Left renal pelvis (tissue), 4 donors: ENCODE results near the gene PRKCE. TPM values are rescaled to one million over a fixed set of nuclear protein-coding genes. Genes with fewer than 3 reads are reported as not detected.

Experiments
- DNase-seq, 4 donors: peaks; one replicate each; pipeline ENCODE4 v3.0.0-alpha.2; 2013; ENCODE audit warnings: low read depth in 4 of 4, low spot score in 3 of 4
- polyA plus RNA-seq, 4 donors: library from polyadenylated mRNA; unstranded; fragments of 120-200 nt; gene quantifications; one replicate each; pipeline ENCODE4 v1.2.1, GENCODE V29; 2013; ENCODE audit not compliant: insufficient read length in 4 of 4

The PRKCE gene
- polyA plus RNA-seq, 4 donors, result 8.2 to 16.0 (median 9.0) TPM

DNA sequence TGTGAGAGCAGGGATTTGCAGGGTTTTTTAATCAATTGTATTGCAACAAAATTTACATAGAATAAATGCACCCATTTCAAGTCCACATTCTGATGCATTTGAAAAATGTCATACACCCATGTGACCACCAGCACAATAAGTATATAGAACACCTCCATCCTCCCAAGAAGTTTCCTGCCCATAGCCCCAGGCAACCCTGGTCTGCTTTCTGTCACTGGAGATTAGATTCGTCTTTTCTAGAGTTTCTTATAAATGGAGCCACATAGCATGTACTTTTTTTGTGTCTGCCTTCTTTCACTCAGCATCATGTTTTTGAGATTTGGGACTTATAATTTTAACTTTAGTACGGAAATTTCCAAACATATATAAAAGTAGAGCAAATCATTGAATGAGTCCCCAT is 518.6 kb downstream of the PRKCE start:
- DNase-seq, result no peak

GRCh38 chr2:46170611-46171350 is 519.3 kb downstream of the PRKCE start:
- DNase-seq, result no peak

DNA sequence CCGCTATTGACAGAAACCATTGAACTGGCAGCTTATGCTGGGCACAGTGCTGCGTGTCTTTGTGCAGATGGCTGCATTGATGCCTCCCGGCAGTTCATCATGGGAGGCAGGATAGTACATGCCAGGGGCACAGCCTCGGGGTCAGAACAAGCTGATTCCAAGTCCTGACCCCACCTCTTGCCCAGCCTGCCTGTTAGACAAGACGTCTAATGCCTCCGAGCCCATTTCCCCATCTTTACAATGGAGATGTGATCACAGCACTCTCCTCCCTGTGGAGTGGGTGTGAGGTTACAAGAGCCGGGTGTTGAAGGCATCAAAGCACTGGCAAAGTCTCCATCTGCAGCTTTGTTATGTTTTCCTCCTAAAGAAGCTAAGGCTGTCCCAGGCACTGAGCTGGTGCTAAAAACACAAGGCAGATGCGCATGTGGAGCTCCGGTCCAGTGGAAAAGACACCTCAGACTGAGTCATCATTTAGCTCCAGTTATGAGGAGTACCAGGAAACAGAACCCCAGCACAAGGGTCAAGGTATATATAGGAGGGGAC is 520.0 kb downstream of the PRKCE start:
- no peak for DNase-seq

GRCh38 chr2:46171996-46172546 is 520.6 kb downstream of the PRKCE start:
- no peak for DNase-seq

DNA sequence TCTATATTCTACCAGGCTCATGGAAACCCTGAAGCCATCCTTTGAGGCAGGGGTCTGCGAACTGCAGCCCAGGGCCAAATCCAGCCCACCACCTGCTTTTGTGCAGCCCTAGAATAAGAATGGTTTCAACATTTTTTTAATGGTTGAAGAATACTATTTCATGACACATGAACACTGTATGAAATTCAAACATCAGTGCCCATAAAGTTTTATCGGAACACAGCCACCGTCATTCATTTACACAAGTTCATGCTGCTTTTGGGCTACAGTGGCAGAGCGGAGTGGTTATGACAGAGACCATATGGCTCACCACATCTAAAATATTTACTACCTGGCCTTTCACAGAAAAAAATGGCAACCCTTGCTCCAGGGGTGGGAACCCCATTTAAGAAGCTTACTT is 521.6 kb downstream of the PRKCE start:
- DNase-seq, result no peak

DNA sequence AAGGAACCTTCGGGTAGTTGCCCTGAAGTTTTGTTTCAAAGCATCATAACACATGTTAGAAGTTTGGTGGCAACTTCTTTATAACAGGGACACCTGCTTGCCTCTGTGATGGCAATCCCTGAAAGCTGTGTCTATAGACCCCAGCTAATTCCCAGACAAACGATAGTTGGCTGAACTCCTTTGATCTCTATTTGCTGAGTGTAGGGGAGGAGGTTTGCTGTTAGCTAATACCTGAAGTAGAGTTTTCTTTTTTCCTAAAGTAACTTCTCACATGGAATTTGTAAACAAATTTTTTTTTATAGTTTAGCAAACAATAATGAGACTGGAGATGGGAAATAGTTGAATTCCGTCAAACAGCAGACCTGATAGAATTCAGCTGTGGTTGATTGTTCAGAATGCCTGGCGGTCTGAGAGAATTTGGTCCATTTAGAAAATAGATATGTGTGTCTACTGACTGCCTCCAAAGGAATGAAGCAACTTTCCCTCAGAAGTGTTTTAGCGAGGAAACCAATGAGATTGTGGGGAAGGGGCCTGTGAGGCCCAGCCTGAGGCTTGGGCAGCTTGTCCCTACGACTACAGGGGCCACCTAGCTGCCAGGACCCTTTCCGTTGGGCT is 522.3 kb downstream of the PRKCE start:
- DNase-seq, result no peak

- DNase-seq, result no peak
Measured at GRCh38 chr2:46174345-46175170, 523.1 kb downstream of the PRKCE start.

DNA sequence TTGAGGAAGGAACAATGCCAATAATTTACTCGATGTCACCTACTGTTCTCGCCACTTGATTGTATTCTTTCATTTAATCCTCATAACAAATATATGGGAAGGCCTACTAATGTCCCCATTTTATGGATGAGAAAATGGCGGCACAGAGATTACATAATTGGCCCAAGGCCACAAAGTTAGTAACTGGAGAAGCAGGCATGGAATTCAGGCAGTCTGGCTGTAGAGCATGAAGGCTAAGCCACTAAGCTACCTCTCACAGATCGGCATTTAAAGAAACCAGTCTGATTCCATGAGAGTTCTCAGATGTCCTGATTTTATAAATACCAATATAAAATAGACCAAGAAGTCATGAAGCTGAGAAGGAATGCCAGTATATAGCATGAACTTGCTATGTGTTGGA is 523.9 kb downstream of the PRKCE start:
- DNase-seq, result no peak

GRCh38 chr2:46177461-46178089 is 526.1 kb downstream of the PRKCE start:
- DNase-seq, result no peak

- DNase-seq, result peak in 1 of 4 donors; percentile 14
Measured at GRCh38 chr2:46179037-46179621, 527.7 kb downstream of the PRKCE start.

DNA sequence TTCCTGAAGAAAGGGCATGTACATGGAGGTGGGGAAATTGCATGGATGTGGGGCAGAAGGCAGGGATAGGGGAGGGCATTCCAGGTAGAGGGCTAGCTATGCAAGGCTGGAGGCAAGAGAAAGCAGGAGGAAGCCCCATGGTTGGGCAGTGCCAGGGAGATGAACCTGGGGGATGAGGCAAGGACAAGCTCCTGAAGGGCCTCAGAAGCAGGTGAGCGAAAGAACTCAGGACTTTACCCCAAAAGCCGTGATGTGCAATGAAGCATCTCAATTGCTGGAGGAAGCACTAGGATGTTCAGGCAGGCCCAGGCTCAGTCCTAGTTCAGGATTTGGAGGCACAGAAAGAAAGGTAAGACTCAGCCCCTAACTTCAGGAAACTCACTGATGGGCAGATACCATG is 528.7 kb downstream of the PRKCE start:
- no peak for DNase-seq

- no peak for DNase-seq
Measured at GRCh38 chr2:46181306-46181705, 529.8 kb downstream of the PRKCE start.

GRCh38 chr2:46181789-46182530 is 530.5 kb downstream of the PRKCE start:
- no peak for DNase-seq

DNA sequence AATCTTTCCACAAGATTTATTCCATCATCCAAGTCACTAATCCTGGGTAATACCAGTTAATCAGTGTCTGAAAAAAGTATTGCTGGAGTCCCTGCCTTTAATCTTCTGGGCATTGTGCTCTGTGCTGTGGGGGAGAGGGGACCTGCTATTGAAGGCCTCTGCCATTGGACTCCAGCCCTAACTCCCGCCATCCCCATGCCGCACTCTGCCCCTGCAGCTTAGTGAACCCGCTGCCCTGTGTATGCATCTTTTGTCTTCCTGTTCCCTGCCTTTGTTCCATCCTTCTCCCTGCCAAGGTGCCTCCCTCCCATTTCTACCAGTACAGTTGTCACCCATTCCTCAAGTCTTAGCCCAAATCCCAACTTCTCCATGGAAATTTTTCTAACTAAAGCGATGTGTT is 532.0 kb downstream of the PRKCE start:
- no peak for DNase-seq

DNA sequence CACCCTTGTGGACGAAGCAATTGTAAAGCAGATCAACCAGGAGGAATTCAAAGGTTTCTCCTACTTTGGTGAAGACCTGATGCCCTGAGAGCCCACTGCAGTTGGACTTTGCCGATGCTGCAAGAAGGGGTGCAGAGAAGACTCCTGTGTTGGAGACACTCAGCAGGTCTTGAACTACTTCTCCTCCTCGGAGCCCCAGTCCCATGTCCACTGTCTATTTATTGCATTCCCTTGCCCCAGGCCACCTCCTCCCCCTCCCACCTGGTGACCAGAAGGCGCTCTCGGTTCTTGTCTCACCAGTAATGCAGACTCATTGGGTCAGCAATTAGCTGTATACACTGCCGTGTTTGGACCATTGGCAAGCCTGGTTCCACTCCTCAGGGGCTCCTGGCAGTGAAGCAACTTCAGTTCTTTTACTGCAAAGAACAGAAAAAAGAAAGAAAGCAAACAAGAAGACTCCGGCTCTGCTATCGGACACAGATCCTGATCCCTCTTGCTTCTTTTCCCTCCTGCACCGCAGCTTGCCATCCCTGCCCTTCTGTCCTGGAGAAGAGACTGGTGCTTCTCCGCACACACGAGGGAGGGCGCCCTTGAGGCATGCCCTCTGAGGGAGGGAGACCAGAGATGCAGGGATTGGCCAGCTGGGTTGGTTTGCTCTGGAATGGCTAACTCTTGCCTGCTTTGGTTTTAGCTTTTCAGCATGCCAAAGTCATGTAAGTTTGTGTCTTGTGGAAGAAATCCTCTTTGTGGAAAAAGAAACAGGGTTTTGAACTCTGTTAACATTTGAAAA is 533.5 kb downstream of the PRKCE start:
- no peak for DNase-seq

GRCh38 chr2:46187112-46187618 is 535.7 kb downstream of the PRKCE start:
- DNase-seq, result no peak

GRCh38 chr2:46188041-46188716 is 536.7 kb downstream of the PRKCE start:
- no peak for DNase-seq

- no peak for DNase-seq
Measured at GRCh38 chr2:46193356-46193755, 541.9 kb downstream of the PRKCE start.
